ENCODE measurements around the gene LRBA. TPM values are rescaled to one million over a fixed set of nuclear protein-coding genes. Genes with fewer than 3 reads are reported as not detected.

The LRBA gene
- polyA plus RNA-seq, 3 donors = 64.0 to 70.1 (median 67.0) TPM

DNA sequence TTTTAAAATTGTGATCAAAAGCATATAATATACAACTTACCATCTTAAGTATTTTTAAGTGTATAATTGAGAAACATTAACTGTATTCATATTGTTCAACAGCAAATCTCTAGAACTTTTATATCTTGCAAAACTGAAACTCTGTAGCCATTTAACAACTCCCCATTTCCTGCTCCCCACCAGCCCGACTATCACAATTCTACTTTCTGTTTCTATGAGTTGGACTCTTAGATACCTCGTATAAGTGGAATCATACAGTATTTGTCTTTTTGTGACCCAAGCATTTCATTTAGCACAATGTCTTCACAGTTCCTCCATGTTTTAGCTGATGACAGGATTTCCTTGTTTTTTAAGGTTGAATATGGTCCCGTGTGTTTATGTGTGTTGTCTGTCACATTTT is 106.0 kb downstream of the LRBA start:
- DNase-seq (ENCODE audit: extremely low read depth in 1 of 11, low read depth in 9 of 11, low spot score in 4 of 11) = no peak

DNA sequence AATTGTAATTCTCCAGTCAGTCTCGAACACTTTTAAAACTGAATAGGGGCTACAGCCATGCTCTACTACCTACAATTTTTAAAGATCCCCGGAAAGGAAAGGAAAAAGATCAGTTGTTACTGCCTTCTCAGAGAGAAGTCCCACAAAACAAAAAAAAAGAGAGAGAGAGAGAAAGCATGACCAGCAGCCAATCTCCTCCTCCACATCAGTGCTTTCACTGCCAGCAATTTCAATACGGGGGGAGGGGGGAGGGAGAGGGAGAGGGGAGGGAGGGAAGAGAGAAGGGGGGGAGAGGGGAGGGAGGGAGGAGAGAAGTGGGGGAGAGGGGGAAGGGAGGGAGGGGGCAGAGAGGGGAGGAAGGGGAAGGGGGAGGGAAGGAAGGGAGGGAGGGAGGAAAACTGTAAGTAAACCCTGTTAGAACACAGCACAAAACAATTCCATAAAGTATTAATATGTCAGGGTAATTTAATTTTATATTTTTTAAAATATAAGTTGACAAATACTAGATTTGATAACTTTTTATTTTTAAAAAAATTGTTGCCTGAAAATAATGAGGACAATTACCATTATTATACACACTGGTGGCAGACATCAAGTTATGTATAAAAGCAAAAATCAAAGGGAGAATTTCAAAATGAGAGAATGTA is 108.0 kb downstream of the LRBA start:
- DNase-seq (ENCODE audit: extremely low read depth in 1 of 11, low read depth in 9 of 11, low spot score in 4 of 11) = peak in 1 of 11 donors; percentile 7

DNA sequence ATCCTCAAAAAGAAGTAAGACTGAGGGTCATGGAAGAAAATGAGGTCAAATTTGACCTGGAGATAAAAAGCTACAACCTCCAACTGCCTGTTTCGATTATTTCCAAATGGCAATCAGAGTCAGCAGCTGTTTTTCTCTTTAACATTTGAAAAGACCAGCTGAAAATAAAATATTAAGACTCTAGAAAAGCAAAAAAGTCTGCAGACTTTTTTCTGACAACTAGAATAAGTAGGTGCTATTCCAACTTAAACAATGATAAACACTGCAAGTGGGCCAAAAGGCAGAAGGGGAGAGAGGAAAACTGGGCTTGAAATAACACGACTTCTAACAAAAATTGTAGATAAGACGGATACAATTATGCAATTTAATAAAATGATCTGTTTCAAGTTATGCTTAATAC is 110.4 kb downstream of the LRBA start:
- no peak for DNase-seq (ENCODE audit: extremely low read depth in 1 of 11, low read depth in 9 of 11, low spot score in 4 of 11)

DNA sequence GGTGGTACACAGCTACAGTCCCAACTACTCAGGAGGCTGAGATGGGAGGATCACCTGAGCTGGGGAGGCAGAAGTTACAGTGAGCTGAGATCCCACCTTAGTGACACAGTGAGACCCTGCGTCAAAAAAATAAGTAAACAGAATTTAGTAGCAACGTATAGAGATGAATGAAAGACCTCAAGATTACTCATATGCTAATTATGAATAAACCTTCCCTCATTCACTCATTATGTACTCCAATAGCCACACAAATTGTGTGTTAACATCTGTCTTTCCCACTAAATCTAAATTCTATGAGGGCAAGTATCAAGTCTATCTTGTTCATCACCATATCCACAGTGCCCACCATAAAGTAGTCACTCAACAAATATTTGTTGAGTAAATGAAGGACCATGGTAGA is 111.5 kb downstream of the LRBA start:
- no peak for DNase-seq (ENCODE audit: extremely low read depth in 1 of 11, low read depth in 9 of 11, low spot score in 4 of 11)

DNA sequence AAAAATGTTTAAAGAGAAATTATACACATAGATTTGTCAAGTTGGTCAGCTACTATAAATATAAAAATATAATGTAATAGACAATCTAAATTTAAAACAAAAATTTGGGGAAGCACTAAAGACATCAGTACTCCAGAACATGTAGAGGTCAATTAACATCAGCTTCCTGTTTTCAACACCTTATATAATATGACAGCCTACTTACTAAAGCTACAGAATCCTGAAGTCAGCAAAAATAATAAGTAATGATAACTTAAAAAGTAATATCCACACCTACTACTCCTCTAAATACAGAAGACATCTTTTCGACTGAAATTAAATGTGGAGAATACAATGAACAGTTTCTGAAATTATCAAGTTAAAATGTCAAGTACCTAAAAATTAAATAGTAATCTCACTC is 118.6 kb downstream of the LRBA start:
- no peak for DNase-seq (ENCODE audit: extremely low read depth in 1 of 11, low read depth in 9 of 11, low spot score in 4 of 11)

DNA sequence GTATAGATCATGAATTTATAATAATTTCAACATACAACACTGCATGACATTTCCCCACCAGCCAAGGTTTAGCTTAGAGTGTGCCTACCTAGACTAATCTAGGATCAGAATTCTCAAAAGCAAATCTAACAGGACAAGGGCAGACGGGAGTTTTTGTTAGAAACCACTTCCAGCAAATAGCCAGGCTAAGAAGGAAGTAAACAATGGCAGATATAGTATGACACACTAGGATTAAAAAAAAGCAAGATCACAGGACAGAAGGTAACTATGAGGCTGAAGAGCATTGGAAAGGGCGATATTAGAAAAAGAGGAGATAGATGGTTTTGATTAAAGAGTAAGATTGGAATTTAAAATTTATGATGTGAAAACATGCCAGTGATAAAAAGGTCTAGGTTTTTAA is 124.8 kb downstream of the LRBA start:
- DNase-seq (ENCODE audit: extremely low read depth in 1 of 11, low read depth in 9 of 11, low spot score in 4 of 11) = no peak

DNA sequence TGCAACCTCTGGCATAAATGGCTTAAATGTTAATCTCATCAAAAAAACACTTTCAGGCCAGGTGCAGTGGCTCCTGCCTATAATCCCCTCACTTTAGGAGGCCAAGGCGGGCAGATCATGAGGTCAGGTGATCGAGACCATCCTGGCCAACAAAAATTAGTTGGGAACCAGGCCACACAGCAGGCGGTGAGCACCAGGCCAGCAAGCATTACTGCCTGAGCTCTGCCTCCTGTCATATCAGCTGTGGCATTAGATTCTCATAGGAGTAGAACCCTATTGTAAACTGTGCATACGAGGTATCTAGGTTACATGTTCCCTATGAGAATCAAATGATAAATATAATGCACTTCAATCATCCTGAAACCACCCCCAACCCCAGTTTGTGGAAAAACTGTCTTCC is 125.8 kb downstream of the LRBA start:
- DNase-seq (ENCODE audit: extremely low read depth in 1 of 11, low read depth in 9 of 11, low spot score in 4 of 11) = no peak

DNA sequence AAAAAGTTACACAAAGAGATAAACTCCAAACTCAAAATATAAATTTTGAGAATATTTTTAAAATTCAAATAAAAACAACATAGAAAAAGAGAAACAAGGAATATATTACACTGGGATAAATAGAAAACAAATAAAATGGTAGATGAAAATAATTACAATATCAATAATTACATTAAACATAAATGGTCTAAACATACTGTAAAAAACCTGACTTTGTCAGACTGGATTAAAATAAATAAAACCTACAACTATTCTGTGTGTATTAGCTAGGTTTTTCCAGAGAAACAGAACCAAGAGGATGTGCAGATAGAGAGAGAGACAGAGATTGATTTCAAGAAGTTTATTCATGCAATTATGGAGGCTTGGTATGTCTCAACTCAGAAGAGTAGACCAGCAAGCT is 126.5 kb downstream of the LRBA start:
- no peak for DNase-seq (ENCODE audit: extremely low read depth in 1 of 11, low read depth in 9 of 11, low spot score in 4 of 11)

DNA sequence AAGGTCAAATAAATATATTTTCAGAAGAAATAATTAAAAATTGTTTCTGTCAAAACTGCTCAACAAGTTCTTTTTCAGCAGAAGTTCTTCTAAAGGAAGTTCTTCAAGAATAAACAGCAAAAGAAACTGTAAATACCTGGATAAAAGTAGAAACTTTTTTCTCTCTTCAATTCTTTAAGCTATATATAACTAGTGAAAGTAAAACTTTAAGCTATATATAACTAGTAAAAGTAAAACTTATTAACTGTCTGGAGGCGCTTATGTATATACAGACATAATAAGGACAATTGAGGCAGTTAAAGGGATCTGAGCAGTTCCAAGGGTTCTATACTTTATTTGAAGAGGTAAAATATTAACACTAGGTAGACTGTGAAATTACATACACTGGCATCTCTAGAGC is 126.9 kb downstream of the LRBA start:
- no peak for DNase-seq (ENCODE audit: extremely low read depth in 1 of 11, low read depth in 9 of 11, low spot score in 4 of 11)

DNA sequence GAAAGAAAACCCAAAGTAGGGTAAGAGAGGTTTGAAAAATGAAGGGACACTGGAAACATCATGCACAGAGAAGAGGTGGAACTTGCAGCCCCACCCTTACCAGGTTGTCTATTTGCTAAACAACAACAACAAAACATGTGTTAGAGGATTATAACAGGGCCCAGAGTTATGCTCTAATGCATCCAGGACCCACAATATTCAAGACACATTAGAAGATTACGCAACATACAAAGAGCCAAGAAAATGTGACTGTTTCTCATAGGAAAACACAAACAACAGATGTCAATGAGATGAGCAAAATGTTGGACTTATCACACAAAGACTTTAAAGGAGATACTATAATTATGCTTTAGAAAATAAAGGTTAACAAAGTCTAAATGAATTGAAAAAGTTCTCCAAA is 128.5 kb downstream of the LRBA start:
- DNase-seq (ENCODE audit: extremely low read depth in 1 of 11, low read depth in 9 of 11, low spot score in 4 of 11) = no peak

DNA sequence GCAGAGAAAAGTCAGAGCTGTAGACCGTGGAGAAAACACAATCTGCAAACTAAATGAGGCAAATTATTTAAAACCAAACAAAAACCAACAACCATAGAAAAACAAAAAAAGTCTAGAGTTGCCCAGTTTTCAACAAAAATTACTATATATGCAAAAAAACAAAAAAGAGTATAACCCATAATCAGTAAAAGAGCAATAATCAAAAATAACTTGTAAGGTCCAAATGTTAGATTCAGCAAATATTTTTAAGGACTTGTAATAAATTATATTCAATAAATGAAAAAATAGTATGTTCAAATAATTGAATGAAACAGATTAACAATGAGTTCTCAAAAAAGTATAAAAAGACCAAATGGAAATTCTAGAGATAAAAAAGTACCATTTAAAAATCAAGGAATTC is 130.5 kb downstream of the LRBA start:
- DNase-seq (ENCODE audit: extremely low read depth in 1 of 11, low read depth in 9 of 11, low spot score in 4 of 11) = no peak

DNA sequence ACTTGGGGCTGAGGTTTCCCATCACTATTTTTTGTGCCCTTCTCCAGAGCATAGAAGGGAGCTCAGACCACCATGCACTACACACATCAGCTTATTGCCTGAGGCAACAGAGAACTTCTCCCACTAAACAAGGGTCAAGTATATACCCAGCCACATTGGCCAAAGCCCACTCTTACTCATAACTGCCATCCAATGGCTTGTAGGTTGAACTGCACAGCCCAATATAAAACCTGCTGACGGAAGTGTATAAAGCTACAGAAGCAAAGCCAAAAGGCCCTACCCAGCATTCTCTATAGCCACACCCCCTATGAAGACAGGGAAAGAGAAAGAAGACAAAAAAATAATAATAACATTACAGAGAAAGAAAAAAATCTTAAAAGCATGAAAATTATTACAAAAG is 139.7 kb downstream of the LRBA start:
- DNase-seq (ENCODE audit: extremely low read depth in 1 of 11, low read depth in 9 of 11, low spot score in 4 of 11) = no peak

DNA sequence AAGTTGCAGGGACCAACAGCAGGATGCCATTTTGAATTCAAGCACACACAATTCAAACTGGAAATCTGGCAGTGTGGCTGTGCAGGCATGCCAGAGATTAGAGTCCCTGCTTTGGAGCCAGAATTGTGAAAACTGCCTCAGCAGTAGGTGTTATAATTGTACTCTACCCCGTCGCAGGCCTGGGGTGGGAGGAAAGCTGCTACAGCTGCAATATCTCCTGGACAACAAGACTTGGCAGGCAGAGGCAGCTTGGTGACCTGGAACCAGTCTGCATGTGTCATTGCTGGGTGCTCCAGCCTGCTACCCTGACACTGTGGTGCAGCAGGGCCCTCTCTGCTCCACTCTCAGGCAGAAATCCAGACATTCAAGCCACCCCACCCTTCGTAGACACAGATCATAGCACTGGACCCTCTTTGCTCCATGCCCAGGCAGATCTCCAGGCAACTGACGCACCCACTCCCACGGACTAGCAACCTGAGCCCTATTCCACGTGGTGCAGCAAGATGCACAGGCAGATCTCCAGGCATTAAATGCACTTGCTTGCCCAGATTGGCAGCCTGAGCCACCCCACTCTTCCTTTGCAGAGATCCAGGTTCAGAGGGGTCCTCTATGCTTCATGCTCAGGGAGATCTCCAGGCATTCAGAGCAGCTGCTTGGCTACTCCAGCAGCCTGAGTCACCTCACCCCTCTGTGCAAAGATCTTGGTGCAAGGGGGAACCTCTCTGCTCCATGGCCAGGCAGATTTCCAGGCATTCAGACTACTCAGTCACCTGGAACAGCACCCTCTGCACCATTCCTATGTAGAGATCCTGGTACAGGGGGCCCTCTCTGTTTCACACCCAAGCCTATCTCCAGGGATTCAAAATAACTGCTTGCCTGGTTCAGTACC is 140.5 kb downstream of the LRBA start:
- DNase-seq (ENCODE audit: extremely low read depth in 1 of 11, low read depth in 9 of 11, low spot score in 4 of 11) = no peak

DNA sequence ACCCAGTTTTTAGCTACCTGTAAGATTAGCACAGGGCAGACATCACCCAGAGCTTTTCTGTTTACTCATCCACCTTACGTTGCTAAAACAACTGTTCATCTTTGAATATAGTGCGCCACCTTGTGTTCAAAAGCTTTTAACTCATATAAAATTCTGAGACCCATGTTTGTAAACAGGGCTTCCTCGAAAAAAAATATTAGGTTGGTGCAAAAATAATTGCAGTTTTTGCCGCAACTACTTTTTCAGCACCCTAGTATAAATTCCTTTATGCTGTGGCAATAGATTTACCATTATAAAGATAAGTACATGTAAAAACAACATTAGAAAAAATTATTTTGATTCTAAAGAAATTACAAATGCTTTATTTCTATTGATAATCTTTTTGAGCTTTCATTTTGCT is 147.9 kb downstream of the LRBA start:
- DNase-seq (ENCODE audit: extremely low read depth in 1 of 11, low read depth in 9 of 11, low spot score in 4 of 11) = peak; percentile 49 to 86 (median 68)

DNA sequence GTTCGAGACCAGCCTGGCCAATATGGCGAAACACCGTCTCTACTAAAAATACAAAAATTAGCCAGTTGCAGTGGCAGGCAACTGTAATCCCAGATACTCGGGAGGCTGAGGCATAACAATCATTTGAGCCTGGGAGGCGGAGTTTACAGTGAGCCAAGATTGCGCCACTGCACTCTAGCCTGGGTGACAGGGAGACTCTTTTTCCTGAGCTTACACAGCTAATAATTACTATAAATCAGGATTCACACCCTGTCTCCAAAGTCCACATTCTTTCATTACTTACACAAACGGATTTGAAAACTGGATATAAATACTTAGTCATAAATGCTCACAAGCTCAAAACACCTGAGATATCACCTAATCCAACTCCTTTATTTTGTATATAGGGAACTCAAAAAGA is 151.6 kb downstream of the LRBA start:
- no peak for DNase-seq (ENCODE audit: extremely low read depth in 1 of 11, low read depth in 9 of 11, low spot score in 4 of 11)

DNA sequence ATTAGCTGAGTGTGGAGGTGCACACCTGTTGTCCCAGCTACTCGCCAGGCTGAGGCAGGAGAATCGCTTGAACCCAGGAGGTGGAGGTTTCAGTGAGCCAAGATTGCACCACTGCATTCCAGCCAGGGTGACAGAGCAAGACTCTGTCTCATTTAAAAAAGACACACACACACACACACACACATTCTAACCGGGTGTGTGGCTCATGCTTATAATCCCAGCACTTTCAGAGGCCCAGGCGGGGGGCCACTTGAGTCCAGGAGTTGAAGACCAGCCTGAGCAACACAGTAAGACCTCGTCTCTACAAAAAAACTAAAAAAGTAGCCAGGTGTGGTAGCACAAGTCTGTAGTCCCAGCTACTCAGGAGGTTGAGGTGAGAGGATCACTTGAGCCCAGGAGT is 152.3 kb downstream of the LRBA start:
- DNase-seq (ENCODE audit: extremely low read depth in 1 of 11, low read depth in 9 of 11, low spot score in 4 of 11) = no peak

DNA sequence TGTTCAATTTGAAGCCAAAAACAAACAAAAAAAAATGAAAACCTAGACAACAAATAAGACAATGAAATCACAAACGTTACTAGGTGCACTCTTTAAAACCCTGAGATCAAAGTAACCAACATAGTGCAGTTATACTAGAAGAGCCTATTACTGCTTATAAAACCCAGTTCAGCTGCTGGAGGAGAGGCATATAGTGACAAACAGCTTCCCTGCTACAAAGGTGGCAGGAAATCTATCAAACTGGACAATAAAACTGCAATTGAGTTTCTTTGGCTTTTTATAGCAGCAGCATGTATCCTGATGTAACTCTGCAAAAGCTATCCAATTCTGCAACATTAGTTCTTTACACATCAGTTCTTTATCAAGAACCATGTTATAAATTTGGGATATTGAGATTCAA is 155.6 kb downstream of the LRBA start:
- DNase-seq (ENCODE audit: extremely low read depth in 1 of 11, low read depth in 9 of 11, low spot score in 4 of 11) = peak in 2 of 11 donors; percentile 13 to 16

DNA sequence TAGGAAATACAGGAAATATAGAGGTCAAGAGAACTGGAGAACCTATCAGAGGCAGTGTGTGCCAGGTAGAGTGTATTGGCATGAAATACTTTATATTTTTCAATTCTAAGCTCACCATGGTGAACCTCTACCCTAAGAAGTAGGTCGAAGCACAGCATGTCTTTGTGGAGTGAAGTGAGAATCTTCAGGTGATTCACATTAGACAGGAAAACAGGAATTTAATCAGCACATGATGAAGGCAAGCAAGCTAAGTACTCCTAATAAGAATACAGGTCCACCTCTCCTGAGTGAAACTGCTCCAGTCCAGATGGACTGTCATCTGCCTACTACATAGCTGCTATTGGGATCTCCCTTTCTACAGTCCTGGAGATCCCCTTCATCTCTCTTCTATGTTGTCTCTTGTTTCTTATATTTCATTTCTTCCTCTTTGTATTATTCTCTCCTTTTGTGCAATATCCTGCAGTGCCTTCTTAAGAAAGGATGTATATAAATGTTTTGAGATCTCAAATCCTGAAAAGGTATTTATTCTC is 159.0 kb downstream of the LRBA start:
- DNase-seq (ENCODE audit: extremely low read depth in 1 of 11, low read depth in 9 of 11, low spot score in 4 of 11) = no peak

DNA sequence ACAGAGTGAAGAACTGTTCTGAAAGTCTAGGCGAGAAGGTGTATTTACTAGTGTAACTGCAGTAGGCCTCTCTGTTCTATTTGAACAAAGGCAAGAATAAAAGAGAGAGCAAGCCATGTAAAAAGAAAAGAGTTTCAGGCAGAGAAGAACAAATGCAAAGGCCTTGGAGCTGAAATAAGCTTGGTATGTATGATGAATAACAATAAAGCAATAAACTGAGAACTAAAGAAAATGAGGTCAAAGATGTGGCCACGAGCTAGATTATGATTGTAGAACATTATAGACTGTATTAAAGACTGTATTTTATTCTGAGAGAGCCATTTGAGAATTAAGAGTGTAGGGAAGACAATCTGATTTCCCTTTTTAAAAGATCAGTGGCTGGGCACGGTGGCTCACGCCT is 160.5 kb downstream of the LRBA start:
- DNase-seq (ENCODE audit: extremely low read depth in 1 of 11, low read depth in 9 of 11, low spot score in 4 of 11) = no peak

DNA sequence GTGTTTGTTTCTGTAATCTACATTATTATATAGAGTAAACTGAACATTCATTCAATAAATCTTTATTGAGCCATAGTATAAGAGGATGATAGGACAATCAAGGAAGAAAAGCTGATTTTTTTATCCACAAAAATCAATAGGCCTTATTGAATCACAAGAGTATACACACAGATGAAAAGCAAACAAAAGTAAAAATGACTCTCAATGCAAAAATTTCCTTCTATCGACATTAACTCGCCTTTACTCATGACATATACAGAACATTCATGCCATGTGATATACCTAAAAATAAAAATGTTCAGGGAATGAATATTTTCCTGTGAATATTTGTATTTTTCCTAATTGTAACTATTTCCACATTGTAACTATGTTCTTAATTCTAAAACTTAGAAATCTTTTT is 161.2 kb downstream of the LRBA start:
- DNase-seq (ENCODE audit: extremely low read depth in 1 of 11, low read depth in 9 of 11, low spot score in 4 of 11) = no peak

DNA sequence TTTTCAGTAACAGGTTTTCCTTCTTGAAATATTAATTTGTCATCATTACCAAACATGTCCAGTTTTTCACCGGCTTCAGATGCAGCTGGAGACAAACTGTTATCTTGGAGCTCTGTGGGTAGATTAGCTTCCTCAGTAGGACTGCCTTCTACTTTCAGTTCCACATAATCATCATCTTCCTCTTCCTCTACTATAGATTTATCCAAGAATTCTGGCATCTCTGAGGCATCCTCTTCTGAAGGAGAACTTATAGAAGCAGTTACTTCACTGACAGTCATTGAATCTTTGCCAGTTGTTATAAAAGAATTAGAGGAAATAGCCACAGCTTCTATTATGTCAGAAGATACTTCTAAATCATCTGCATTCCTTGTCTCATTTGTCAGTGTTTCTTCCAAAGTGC is 162.9 kb downstream of the LRBA start:
- no peak for DNase-seq (ENCODE audit: extremely low read depth in 1 of 11, low read depth in 9 of 11, low spot score in 4 of 11)
